Testis (tissue), 3 donors: ENCODE measurements around the gene ST7. TPM values are rescaled to one million over a fixed set of nuclear protein-coding genes. Genes with fewer than 3 reads are reported as not detected.
A peak's percentile ranks its signal among the peaks of the same experiment; 100 is the strongest.
"Not testable (repeated sequence)": the region's sequence is repeated elsewhere in the genome, so short reads cannot be mapped to it uniquely, and the experiment has no call there.

Experiments used
- DNase-seq: peaks from one replicate; pipeline ENCODE4 v3.0.0-alpha.2; 2019
- H3K27ac ChIP-seq, 2 donors: fragments of 200-600 bp; sonication (generic); one replicate each; pipeline ENCODE4 v1.5.1; 2019
- H3K27me3 ChIP-seq: fragments of 200-600 bp; sonication (generic); one replicate; pipeline ENCODE4 v1.5.1; 2019
- H3K36me3 ChIP-seq: fragments of 200-600 bp; sonication (generic); one replicate; pipeline ENCODE4 v1.5.1; 2017; ENCODE audit warnings: low read depth; ENCODE audit errors: missing control alignments
- H3K4me1 ChIP-seq: fragments of 200-600 bp; sonication (generic); one replicate; pipeline ENCODE4 v1.5.1; 2019
- H3K4me3 ChIP-seq, 2 donors: fragments of 200-600 bp; sonication (generic); one replicate each; pipeline ENCODE4 v1.5.1; 2017 to 2019
- H3K9me3 ChIP-seq: fragments of 200-600 bp; sonication (generic); one replicate; pipeline ENCODE4 v1.5.1; 2017
- CTCF ChIP-seq, 3 experiments: fragments of 450-650 bp in 2 of 3; fragments of 200-600 bp in 1 of 3; sonication (generic) in 1 of 3; IDR thresholded peaks; one replicate each; pipeline ENCODE4 v1.5.1; 2016 to 2019; ENCODE audit warnings: antibody characterized with exemption in 3 of 3, mild to moderate bottlenecking in 2 of 3, moderate library complexity in 1 of 3
- POLR2A ChIP-seq: fragments of 450-650 bp; IDR thresholded peaks from one replicate; pipeline ENCODE4 v1.6.1; 2017; ENCODE audit warnings: antibody characterized with exemption, mild to moderate bottlenecking, moderate library complexity
- WGBS, 2 donors: methylation state at CpG; one replicate each; pipeline ENCODE4 v1.1.5; 2018; 5-methylcytosine and 5-hydroxymethylcytosine counted together
- intact Hi-C: fragments of 100-400 bp; cut with DNase I; formaldehyde crosslinking; loops from one replicate; pipeline ENCODE4 v1.15.1; 2023; ENCODE audit warnings: low total_unique reads
- polyA plus RNA-seq: library from polyadenylated mRNA; stranded (reverse); fragments of 350-450 nt; fragmentation: Illumina TruSeq; extraction: RNeasy Lipid Tissue Mini Kit (QIAGEN cat#74804); gene quantifications from one replicate; pipeline ENCODE4 v1.2.3, GENCODE V29; 2014; ENCODE audit warnings: low read depth, low replicate concordance; ENCODE audit not compliant: insufficient read depth
- total RNA-seq, 2 donors: library from RNA; depleted of rRNA; stranded (reverse); fragments of >200 nt; gene quantifications; one replicate each; pipeline ENCODE4 v1.2.3, GENCODE V29; 2016

The ST7 gene
- total and polyA plus RNA-seq, 3 donors from 2014 or later, result 15.9 to 25.3 (median 23.2) TPM

- WGBS, 2 donors, result 30 to 45% methylated on average over 7 of the region's 7 CpGs
- intact Hi-C loops, result loop anchor here (10.0 kb wide), 2 partner anchors 135 to 185 kb away; no protein-coding TSS in a partner anchor
Measured at GRCh38 chr7:117119192-117119924, 166.1 kb downstream of the ST7 start.

GRCh38 chr7:117120321-117120720, 167.0 kb downstream of the ST7 start:
- DNase-seq, H3K4me3 ChIP-seq, H3K36me3 ChIP-seq, H3K9me3 ChIP-seq, H3K27ac ChIP-seq, H3K4me1 ChIP-seq, intact Hi-C loops, H3K27me3 ChIP-seq: not testable (repeated sequence)
- WGBS, 2 donors, result 93 to 100% methylated on average over 1 of the region's 1 CpG

More at GRCh38 chr7:117119192-117119924, 166.1 kb downstream of the ST7 start:
- Histone ChIP-seq H3K27ac (no peak overlapping the region), H3K36me3 (no peaks in the 10 kb centered on the region), H3K4me1 (no peaks in the 10 kb centered on the region), H3K4me3 (no peak overlapping the region), H3K9me3 (no peaks in the 10 kb centered on the region), H3K27me3 (no peaks in the 10 kb centered on the region)
- TF ChIP-seq POLR2A (no peak), CTCF (IDR thresholded peaks at IDR 0.05) (peak; percentile 79 to 84 (median 80))
- peak; percentile 91 for DNase-seq

GRCh38 chr7:117122036-117122435, 168.7 kb downstream of the ST7 start:
- intact Hi-C loops, DNase-seq, H3K27me3 ChIP-seq, H3K9me3 ChIP-seq, H3K36me3 ChIP-seq, H3K4me3 ChIP-seq, H3K27ac ChIP-seq, H3K4me1 ChIP-seq: not testable (repeated sequence)
- WGBS, 2 donors, result 81 to 95% methylated on average over 1 of the region's 1 CpG

- H3K4me1 ChIP-seq, result no peaks in the 10 kb centered on the region
- no peak overlapping the region for H3K27ac ChIP-seq
- no peaks in the 10 kb centered on the region for H3K27me3 ChIP-seq
- H3K4me3 ChIP-seq, result no peak overlapping the region
- intact Hi-C loops, result no loop called here
- no peak for DNase-seq
- no peaks in the 10 kb centered on the region for H3K36me3 ChIP-seq
- TF ChIP-seq CTCF (IDR thresholded peaks at IDR 0.05) (no peak), POLR2A (no peak)
- no peaks in the 10 kb centered on the region for H3K9me3 ChIP-seq
Measured at GRCh38 chr7:117122536-117122935, 169.2 kb downstream of the ST7 start.

GRCh38 chr7:117123311-117123926, 170.1 kb downstream of the ST7 start:
- no peak for TF ChIP-seq POLR2A
- no peak for TF ChIP-seq CTCF (IDR thresholded peaks at IDR 0.05)
- Histone ChIP-seq H3K9me3 (no peaks in the 10 kb centered on the region), H3K4me1 (no peaks in the 10 kb centered on the region), H3K4me3 (no peak overlapping the region), H3K27ac (no peak overlapping the region), H3K27me3 (no peaks in the 10 kb centered on the region), H3K36me3 (no peaks in the 10 kb centered on the region)
- DNase-seq, result no peak
- WGBS, 2 donors, result 79 to 88% methylated on average over 2 of the region's 2 CpGs
- intact Hi-C loops, result no loop called here
